GM12892 (cell line): ENCODE data around the gene SULT1C2.

Experiments used
- POLR2A ChIP-seq: IDR thresholded peaks from 2 replicates; pipeline ENCODE4 v1.6.1; 2011; ENCODE audit warnings: low read depth, low read length, control low read depth
- POLR2AphosphoS5 ChIP-seq: IDR thresholded peaks from 2 replicates; pipeline ENCODE4 v1.6.1; 2011; ENCODE audit warnings: low read depth, low read length, control low read depth
- TAF1 ChIP-seq: IDR thresholded peaks from 2 replicates; pipeline ENCODE4 v1.6.1; 2011; ENCODE audit warnings: low read depth, mild to moderate bottlenecking, control low read depth, low read length, borderline replicate concordance

DNA sequence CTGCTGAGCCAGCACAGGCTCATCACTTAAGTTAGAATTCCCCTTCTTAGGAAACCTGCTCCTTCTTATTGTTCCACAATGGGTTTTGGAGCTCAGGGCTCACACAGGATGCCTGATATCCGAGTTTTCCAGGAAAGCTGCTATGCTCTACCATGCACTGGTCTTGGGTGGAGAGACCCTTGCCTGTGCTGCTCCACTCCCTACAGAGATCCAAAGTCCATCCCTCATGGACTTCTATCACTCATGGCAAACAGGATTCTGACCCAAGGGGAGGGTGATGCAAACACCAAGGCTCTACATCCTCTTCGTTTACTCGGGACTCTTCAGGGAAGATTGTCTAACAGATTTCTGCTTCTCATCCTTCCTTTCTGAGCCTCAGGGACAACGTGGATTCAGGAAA, 5.2 kb downstream of the SULT1C2 start:
- TF ChIP-seq POLR2A (no peak), POLR2AphosphoS5 (no peak), TAF1 (no peak)
